Loucy (cell line): Measurements from ENCODE around the gene ALK.

ENCODE experiments used
- H2AFZ ChIP-seq: fragments of 200-600 bp; sonication (generic); 2 replicates; pipeline ENCODE4 v1.6.0; 2016; ENCODE audit warnings: antibody characterized with exemption, mild to moderate bottlenecking, low read length, moderate library complexity
- H3F3A ChIP-seq: fragments of 200-600 bp; 2 replicates; pipeline ENCODE4 v1.6.0; 2016; ENCODE audit warnings: antibody characterized with exemption, low read depth, mild to moderate bottlenecking
- H3K27me3 ChIP-seq: fragments of 200-600 bp; sonication (generic); 2 replicates; pipeline ENCODE4 v1.6.1; 2014; ENCODE audit warnings: low read length, mild to moderate bottlenecking; ENCODE audit not compliant: insufficient read depth, poor library complexity, severe bottlenecking
- H3K36me3 ChIP-seq: fragments of 200-600 bp; sonication (generic); 2 replicates; pipeline ENCODE4 v1.6.1; 2016; ENCODE audit warnings: low read length; ENCODE audit not compliant: insufficient read depth
- H3K4me1 ChIP-seq: fragments of 200-600 bp; sonication (generic); 2 replicates; pipeline ENCODE4 v1.5.1; 2014; ENCODE audit warnings: low read length, mild to moderate bottlenecking; ENCODE audit not compliant: insufficient read depth, poor library complexity, severe bottlenecking
- H3K4me2 ChIP-seq: fragments of 200-600 bp; sonication (generic); 2 replicates; pipeline ENCODE4 v1.6.0; 2014; ENCODE audit warnings: antibody characterized with exemption, low read length, low read depth, mild to moderate bottlenecking; ENCODE audit not compliant: poor library complexity, severe bottlenecking
- H3K4me3 ChIP-seq: fragments of 200-600 bp; sonication (generic); 2 replicates; pipeline ENCODE4 v1.5.1; 2014; ENCODE audit warnings: low read length, mild to moderate bottlenecking, mixed read lengths; ENCODE audit not compliant: poor library complexity, severe bottlenecking
- H3K79me2 ChIP-seq: fragments of 200-600 bp; sonication (generic); 2 replicates; pipeline ENCODE4 v1.6.1; 2014; ENCODE audit warnings: low read length; ENCODE audit not compliant: insufficient read depth
- H3K9ac ChIP-seq: fragments of 200-600 bp; sonication (generic); 2 replicates; pipeline ENCODE4 v1.6.0; 2014; ENCODE audit warnings: mild to moderate bottlenecking, low read depth, low read length, moderate library complexity; ENCODE audit not compliant: poor library complexity, severe bottlenecking
- H3K9me2 ChIP-seq: fragments of 200-600 bp; sonication (generic); replicated peaks from 2 replicates; pipeline ENCODE4 v1.6.1; 2016; ENCODE audit warnings: low read depth, low read length, mixed read lengths
- H3K9me3 ChIP-seq: fragments of 200-600 bp; sonication (generic); 2 replicates; pipeline ENCODE4 v1.6.1; 2014; ENCODE audit warnings: mild to moderate bottlenecking, antibody characterized with exemption, low read length, low read depth; ENCODE audit not compliant: insufficient read depth
- H4K20me1 ChIP-seq: fragments of 200-600 bp; sonication (generic); 2 replicates; pipeline ENCODE4 v1.6.0; 2014; ENCODE audit warnings: antibody characterized with exemption, low read length, mild to moderate bottlenecking; ENCODE audit not compliant: insufficient read depth, poor library complexity, severe bottlenecking
- CTCF ChIP-seq: fragments of 200-600 bp; sonication (generic); conservative IDR thresholded peaks from 2 replicates; pipeline ENCODE4 v1.5.1; 2014; ENCODE audit warnings: mild to moderate bottlenecking, antibody characterized with exemption, low read length
- EZH2phosphoT487 ChIP-seq: fragments of 200-600 bp; IDR thresholded peaks from 2 replicates; pipeline ENCODE4 v1.6.1; 2018; ENCODE audit warnings: antibody characterized with exemption, mild to moderate bottlenecking, moderate library complexity, borderline replicate concordance

Gene ALK

GRCh38 chr2:29417630-29418029, 503.8 kb downstream of the ALK start:
- H3K9me2 ChIP-seq, result no peaks in the 10 kb centered on the region
- no peak for TF ChIP-seq CTCF
- no peak for TF ChIP-seq EZH2phosphoT487
- H3K79me2 ChIP-seq, result no peaks in the 10 kb centered on the region
- H4K20me1 ChIP-seq, result no peaks in the 10 kb centered on the region
- no peak overlapping the region for H3K9ac ChIP-seq
- no peak overlapping the region for H3K4me3 ChIP-seq
- H3K27me3 ChIP-seq, result no peaks in the 10 kb centered on the region
- H2AFZ ChIP-seq, result no peak overlapping the region
- no peaks in the 10 kb centered on the region for H3K4me1 ChIP-seq
- H3F3A ChIP-seq, result no peaks in the 10 kb centered on the region
- H3K4me2 ChIP-seq, result no peak overlapping the region
- H3K9me3 ChIP-seq, result no peaks in the 10 kb centered on the region
- no peaks in the 10 kb centered on the region for H3K36me3 ChIP-seq

- no peak for TF ChIP-seq CTCF
- no peak for TF ChIP-seq EZH2phosphoT487
- H3K4me1 ChIP-seq, result no peaks in the 10 kb centered on the region
- H4K20me1 ChIP-seq, result no peaks in the 10 kb centered on the region
- no peaks in the 10 kb centered on the region for H3F3A ChIP-seq
- H3K27me3 ChIP-seq, result no peaks in the 10 kb centered on the region
- H3K9ac ChIP-seq, result no peak overlapping the region
- H3K9me2 ChIP-seq, result no peaks in the 10 kb centered on the region
- H3K4me3 ChIP-seq, result no peak overlapping the region
- H3K36me3 ChIP-seq, result no peaks in the 10 kb centered on the region
- H3K79me2 ChIP-seq, result no peaks in the 10 kb centered on the region
- no peak overlapping the region for H3K4me2 ChIP-seq
- H3K9me3 ChIP-seq, result no peaks in the 10 kb centered on the region
- no peak overlapping the region for H2AFZ ChIP-seq
Observed at GRCh38 chr2:29412197-29412925, 509.0 kb downstream of the ALK start.

- H2AFZ ChIP-seq, result no peak overlapping the region
- TF ChIP-seq EZH2phosphoT487 (no peak), CTCF (no peak)
- no peaks in the 10 kb centered on the region for H3K79me2 ChIP-seq
- no peaks in the 10 kb centered on the region for H3K36me3 ChIP-seq
- no peaks in the 10 kb centered on the region for H3K9me3 ChIP-seq
- H3K9ac ChIP-seq, result no peak overlapping the region
- H3K4me3 ChIP-seq, result no peak overlapping the region
- no peaks in the 10 kb centered on the region for H3K27me3 ChIP-seq
- no peaks in the 10 kb centered on the region for H3K4me1 ChIP-seq
- H3K4me2 ChIP-seq, result no peak overlapping the region
- no peaks in the 10 kb centered on the region for H4K20me1 ChIP-seq
- no peaks in the 10 kb centered on the region for H3F3A ChIP-seq
- H3K9me2 ChIP-seq, result no peaks in the 10 kb centered on the region
Observed at GRCh38 chr2:29405707-29406106, 515.7 kb downstream of the ALK start.
